HG03520 (cell line): Measurements from ENCODE around the gene ASPG.

Experiments used
- ATAC-seq: cut with Tn5 transposase; IDR thresholded peaks from one replicate; pipeline ENCODE4 v1.9.1; 2021; ENCODE audit warnings: mild to moderate bottlenecking, moderate library complexity; ENCODE audit not compliant: unreplicated experiment

Gene ASPG

GRCh38 chr14:104085032-104085888 lies at the start of gene ASPG:
Gene ASPG, plus strand, starts transcription at chr14:104085700. Its CDS starts 71 bp downstream, at chr14:104085771.
- no peak for ATAC-seq

- no peak for ATAC-seq
These were observed 49.3 kb upstream of the ASPG start for GRCh38 chr14:104036212-104036611.

- no peak for ATAC-seq
These were observed 48.4 kb upstream of the ASPG start for GRCh38 chr14:104037074-104037473.

GRCh38 chr14:104037903-104038302 lies 47.6 kb upstream of the ASPG start:
- no peak for ATAC-seq

- ATAC-seq: no peak
These were observed 46.3 kb upstream of the ASPG start for GRCh38 chr14:104039214-104039613.

GRCh38 chr14:104040539-104040938 lies 45.0 kb upstream of the ASPG start:
- ATAC-seq: no peak

GRCh38 chr14:104041430-104042104 lies 43.9 kb upstream of the ASPG start:
- ATAC-seq: no peak

- no peak for ATAC-seq
These were observed 41.5 kb upstream of the ASPG start for GRCh38 chr14:104044016-104044415.

- no peak for ATAC-seq
These were observed 37.7 kb upstream of the ASPG start for GRCh38 chr14:104047761-104048160.

GRCh38 chr14:104048758-104049507 lies 36.6 kb upstream of the ASPG start:
- no peak for ATAC-seq

- ATAC-seq: no peak
These were observed 35.8 kb upstream of the ASPG start for GRCh38 chr14:104049576-104050240.

GRCh38 chr14:104051092-104051813 lies 34.2 kb upstream of the ASPG start:
- ATAC-seq: no peak

GRCh38 chr14:104054222-104054905 lies 31.1 kb upstream of the ASPG start:
- no peak for ATAC-seq

GRCh38 chr14:104062281-104062680 lies 23.2 kb upstream of the ASPG start:
- ATAC-seq: no peak

GRCh38 chr14:104064003-104064402 lies 21.5 kb upstream of the ASPG start:
- ATAC-seq: no peak

GRCh38 chr14:104066279-104066678 lies 19.2 kb upstream of the ASPG start:
- no peak for ATAC-seq

GRCh38 chr14:104066719-104067295 lies 18.7 kb upstream of the ASPG start:
- ATAC-seq: no peak

GRCh38 chr14:104069541-104069940 lies 16.0 kb upstream of the ASPG start:
- no peak for ATAC-seq

GRCh38 chr14:104072586-104072985 lies 12.9 kb upstream of the ASPG start:
- ATAC-seq: no peak
